Thymus (tissue), 11 donors: ENCODE data around the gene BEX3. TPM values are rescaled to one million over a fixed set of nuclear protein-coding genes. Genes with fewer than 3 reads are reported as not detected.
A peak's percentile ranks its signal among the peaks of the same experiment; 100 is the strongest.
"Not testable (repeated sequence)": the region's sequence is repeated elsewhere in the genome, so short reads cannot be mapped to it uniquely, and the experiment has no call there.

Experiments used
- DNase-seq, 9 donors: peaks; one replicate each; pipeline ENCODE4 v3.0.0-alpha.2; 2013; ENCODE audit warnings: low spot score in 9 of 9, low read depth in 6 of 9, missing footprints in 1 of 9
- H3K27ac ChIP-seq, 2 donors: one replicate each; pipeline ENCODE4 v1.5.1; 2013; ENCODE audit warnings: control low read depth in 1 of 2, low read depth in 1 of 2, low read length in 1 of 2, mild to moderate bottlenecking in 1 of 2, moderate library complexity in 1 of 2
- H3K27me3 ChIP-seq, 2 donors: one replicate each; pipeline ENCODE4 v1.5.1; 2013; ENCODE audit warnings: low read length in 1 of 2; ENCODE audit not compliant: control insufficient read depth in 2 of 2, insufficient read depth in 1 of 2
- H3K36me3 ChIP-seq, 2 donors: one replicate each; pipeline ENCODE4 v1.5.1; 2013; ENCODE audit warnings: low read length in 1 of 2, mild to moderate bottlenecking in 1 of 2, moderate library complexity in 1 of 2; ENCODE audit not compliant: control insufficient read depth in 2 of 2, insufficient read depth in 2 of 2
- H3K4me1 ChIP-seq, 2 donors: one replicate each; pipeline ENCODE4 v1.5.1; 2013; ENCODE audit warnings: low read length in 2 of 2; ENCODE audit not compliant: control insufficient read depth in 2 of 2, insufficient read depth in 2 of 2
- H3K4me3 ChIP-seq, 2 donors: one replicate each; pipeline ENCODE4 v1.5.1; 2013; ENCODE audit warnings: low read length in 2 of 2, control low read depth in 1 of 2, mild to moderate bottlenecking in 1 of 2
- H3K9me3 ChIP-seq, 2 donors: one replicate each; pipeline ENCODE4 v1.5.1; 2013; ENCODE audit warnings: low read length in 1 of 2, mild to moderate bottlenecking in 1 of 2; ENCODE audit not compliant: control insufficient read depth in 2 of 2, insufficient read depth in 1 of 2
- whole genome bisulfite sequencing: extraction: QIAGEN DNeasy Blood & Tissue Kit; methylation state at CpG from one replicate; pipeline ENCODE4 v1.1.7; 2013; 5-methylcytosine and 5-hydroxymethylcytosine counted together
- polyA plus RNA-seq: library from polyadenylated mRNA; stranded (reverse); fragments of 200-250 nt; gene quantifications from one replicate; pipeline ENCODE4 v1.2.3, GENCODE V29; 2013
- total RNA-seq: library from RNA; stranded (reverse); fragments of 120-200 nt; gene quantifications from one replicate; pipeline ENCODE4 v1.2.4, GENCODE V29; 2013
- donor health status: healthy.

The BEX3 gene
- total and polyA plus RNA-seq, 2 donors: 126 to 218 TPM

- Histone ChIP-seq H3K4me3 (no peak overlapping the region), H3K9me3 (no peaks in the 10 kb centered on the region), H3K27me3 (no peaks in the 10 kb centered on the region), H3K36me3 (no peaks in the 10 kb centered on the region), H3K27ac (no peak overlapping the region), H3K4me1 (no peaks in the 10 kb centered on the region)
- no peak for DNase-seq
- 99% methylated on average over 2 of the region's 2 CpGs for WGBS
Observed at GRCh38 chrX:103363046-103363445, 13.3 kb upstream of the BEX3 start.

DNA sequence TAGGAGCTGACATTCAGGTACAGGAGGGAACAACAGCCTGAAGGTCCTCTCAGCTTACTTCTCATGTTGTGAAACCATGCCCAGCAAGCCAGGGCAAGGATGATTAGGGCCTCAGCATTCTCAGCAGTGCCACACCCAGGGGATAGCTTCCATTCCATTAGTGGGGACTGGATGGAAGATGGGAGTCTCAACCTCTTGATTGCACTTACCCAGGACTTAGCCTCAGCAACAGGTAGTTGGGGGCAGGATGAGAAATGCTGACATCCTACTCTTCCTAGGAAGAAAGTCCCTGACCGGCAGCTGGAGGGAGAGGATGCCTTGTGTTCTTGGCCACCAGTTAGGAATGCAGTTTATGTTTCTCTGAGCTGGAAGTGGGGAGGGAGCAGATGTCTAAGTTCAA, 8.8 kb upstream of the BEX3 start:
- no peak for DNase-seq
- Histone ChIP-seq H3K4me3 (no peak overlapping the region), H3K27me3 (no peaks in the 10 kb centered on the region), H3K4me1 (no peaks in the 10 kb centered on the region), H3K9me3 (no peaks in the 10 kb centered on the region), H3K27ac (no peak overlapping the region), H3K36me3 (no peaks in the 10 kb centered on the region)
- 95% methylated on average over 1 of the region's 1 CpG for WGBS

DNA sequence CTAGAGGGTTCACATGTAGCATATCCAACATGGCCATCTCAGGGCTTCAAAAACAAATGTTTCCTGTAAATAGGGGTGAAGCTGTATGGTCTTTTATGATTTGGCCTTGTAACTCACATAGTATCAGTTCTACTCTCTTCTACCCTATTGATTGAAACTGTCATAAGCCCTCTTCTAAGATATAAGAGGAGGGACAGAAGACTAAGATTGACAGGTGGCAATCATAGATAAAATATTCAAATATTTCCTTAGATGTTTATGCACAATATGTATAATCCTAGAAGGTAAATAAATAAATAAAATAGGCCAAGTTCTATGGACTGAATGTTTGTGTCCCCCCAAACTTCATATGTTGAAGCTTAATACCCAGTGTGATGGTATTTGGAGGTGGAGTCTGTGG, 6.9 kb upstream of the BEX3 start:
- Histone ChIP-seq H3K4me1 (no peaks in the 10 kb centered on the region), H3K36me3 (no peaks in the 10 kb centered on the region), H3K27ac (no peak overlapping the region), H3K9me3 (no peaks in the 10 kb centered on the region), H3K4me3 (no peak overlapping the region), H3K27me3 (no peaks in the 10 kb centered on the region)
- DNase-seq: no peak

- H3K9me3 ChIP-seq: no peaks in the 10 kb centered on the region
- H3K27me3 ChIP-seq: no peaks in the 10 kb centered on the region
- 96% methylated on average over 2 of the region's 2 CpGs for WGBS
- peaks cover 3 to 5% of the 10 kb centered on the region in 2 donors for H3K4me1 ChIP-seq
- H3K36me3 ChIP-seq: no peaks in the 10 kb centered on the region
- H3K4me3 ChIP-seq: no peak overlapping the region
- DNase-seq: no peak
- H3K27ac ChIP-seq: no peak overlapping the region
Observed at GRCh38 chrX:103372886-103373285, 3.5 kb upstream of the BEX3 start.

DNA sequence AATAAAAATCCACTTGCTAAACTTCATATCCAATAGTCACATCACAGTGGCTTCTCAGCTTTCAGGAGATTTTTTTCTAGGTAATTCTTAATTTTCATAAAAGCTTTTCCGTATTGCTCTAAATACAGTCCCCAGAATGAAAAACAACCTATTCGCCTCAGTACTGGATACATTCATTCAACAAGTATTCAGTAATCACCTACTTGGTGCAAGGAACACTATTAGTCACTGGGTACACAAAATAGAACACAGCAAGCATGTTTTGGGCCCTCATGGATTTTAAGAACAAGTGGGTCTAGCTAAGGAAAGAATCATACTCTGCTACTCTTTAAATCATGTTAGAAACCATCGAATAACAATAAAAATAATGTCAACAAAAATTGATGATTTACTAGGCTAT, 2.8 kb upstream of the BEX3 start:
- H3K9me3 ChIP-seq: no peaks in the 10 kb centered on the region
- WGBS: 95% methylated on average over 3 of the region's 3 CpGs
- H3K4me1 ChIP-seq: peaks cover 3 to 5% of the 10 kb centered on the region in 2 donors
- no peaks in the 10 kb centered on the region for H3K36me3 ChIP-seq
- H3K27me3 ChIP-seq: no peaks in the 10 kb centered on the region
- no peak overlapping the region for H3K27ac ChIP-seq
- no peak for DNase-seq
- no peak overlapping the region for H3K4me3 ChIP-seq

DNA sequence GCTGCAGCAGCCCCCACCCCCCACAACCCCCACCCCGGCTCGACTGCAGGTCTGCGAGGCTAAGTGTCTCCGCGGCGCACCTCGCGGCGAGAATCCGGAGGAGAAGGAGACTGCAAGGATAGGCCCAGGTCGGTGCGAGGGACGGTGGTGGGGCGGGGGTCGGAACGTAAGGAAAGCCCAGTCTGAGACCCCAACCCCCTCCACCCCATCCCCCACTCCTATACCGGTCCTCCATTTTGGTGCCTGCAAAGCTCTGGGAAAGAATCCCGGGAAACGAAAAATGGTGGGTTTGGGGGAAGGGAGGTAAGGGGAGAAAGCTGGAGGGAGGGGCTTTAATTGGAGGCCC, 614 bp downstream of the BEX3 start:
- Histone ChIP-seq H3K4me3 (peak overlapping the region; percentile 66 to 68), H3K27ac (peak overlapping the region in 1 of 2 donors; percentile 15), H3K36me3 (no peaks in the 10 kb centered on the region), H3K9me3 (no peaks in the 10 kb centered on the region), H3K4me1 (peaks cover 3 to 5% of the 10 kb centered on the region in 2 donors), H3K27me3 (no peaks in the 10 kb centered on the region)
- DNase-seq: peak in 2 of 9 donors; percentile 9 to 22
- under 1% methylated on average over 18 of the region's 19 CpGs for WGBS

DNA sequence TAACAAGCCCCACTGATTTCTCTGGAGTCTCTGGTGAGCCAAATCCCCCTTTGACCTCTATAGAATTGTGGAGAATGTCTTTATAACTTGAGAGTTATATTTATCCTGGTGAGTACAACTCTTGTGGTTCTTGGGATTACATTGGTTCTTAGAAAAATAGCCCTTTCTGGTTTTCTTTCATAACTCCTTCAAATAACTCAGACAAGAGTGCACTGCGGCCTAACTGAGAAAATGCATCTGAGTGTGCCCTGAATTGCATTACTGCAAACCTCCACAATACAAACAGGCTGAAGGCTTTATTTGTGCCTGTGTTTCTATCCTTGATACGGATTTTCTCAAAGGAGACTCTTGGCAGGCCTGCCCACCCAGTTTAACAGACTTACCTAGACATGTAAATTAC, 2.7 kb downstream of the BEX3 start:
- no peak overlapping the region for H3K4me3 ChIP-seq
- WGBS: 97% methylated on average over 2 of the region's 2 CpGs
- no peaks in the 10 kb centered on the region for H3K36me3 ChIP-seq
- DNase-seq: no peak
- peaks cover 3 to 5% of the 10 kb centered on the region in 2 donors for H3K4me1 ChIP-seq
- no peak overlapping the region for H3K27ac ChIP-seq
- no peaks in the 10 kb centered on the region for H3K27me3 ChIP-seq
- H3K9me3 ChIP-seq: no peaks in the 10 kb centered on the region

DNA sequence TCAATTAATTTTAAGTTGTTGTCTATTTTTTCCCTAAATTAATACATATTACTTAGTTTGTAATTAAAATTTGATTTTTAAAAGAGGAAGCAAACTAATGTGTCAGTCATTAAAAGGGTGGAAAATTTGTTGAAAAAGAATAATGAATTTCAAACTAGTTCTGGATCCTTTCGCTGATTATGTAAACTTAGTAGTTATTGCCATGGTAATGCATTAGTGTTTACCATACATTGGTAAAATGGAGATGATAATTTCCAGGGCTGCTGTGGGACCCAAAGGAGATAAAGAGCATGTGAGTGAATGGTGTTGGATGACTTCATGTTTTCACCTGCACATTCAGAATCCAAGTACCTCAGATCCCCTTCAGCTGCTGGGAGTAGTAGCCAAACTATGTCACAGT, 6.5 kb downstream of the BEX3 start:
- Histone ChIP-seq H3K4me1 (no peaks in the 10 kb centered on the region), H3K27ac (no peak overlapping the region), H3K36me3 (no peaks in the 10 kb centered on the region), H3K27me3 (no peaks in the 10 kb centered on the region), H3K4me3 (no peak overlapping the region), H3K9me3 (no peaks in the 10 kb centered on the region)
- no peak for DNase-seq
- 93% methylated on average over 1 of the region's 1 CpG for WGBS

DNA sequence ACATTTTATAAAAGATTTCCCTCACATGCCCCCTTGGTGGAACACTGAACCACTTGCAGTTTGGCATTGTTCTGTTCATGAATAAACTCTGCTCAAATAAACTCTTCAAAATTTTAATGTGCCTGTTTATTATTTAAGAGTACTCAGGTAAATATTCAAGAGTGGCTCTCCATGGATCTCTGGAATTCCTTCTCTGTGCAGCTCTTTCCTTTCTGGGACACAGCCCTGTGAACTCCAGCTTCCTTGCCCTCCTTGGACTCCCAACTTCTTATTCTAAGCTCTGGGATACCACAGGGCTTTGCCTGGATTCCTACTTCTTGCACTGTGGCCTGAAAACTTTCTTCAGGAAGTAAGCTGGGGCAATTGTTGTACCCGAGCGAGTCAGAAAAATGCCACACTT, 8.3 kb downstream of the BEX3 start:
- Histone ChIP-seq H3K4me1 (no peaks in the 10 kb centered on the region), H3K27ac (no peak overlapping the region), H3K36me3 (no peaks in the 10 kb centered on the region), H3K4me3 (no peak overlapping the region), H3K9me3 (no peaks in the 10 kb centered on the region), H3K27me3 (no peaks in the 10 kb centered on the region)
- DNase-seq: no peak
- 88% methylated on average over 2 of the region's 2 CpGs for WGBS

GRCh38 chrX:103385283-103385830, 9.0 kb downstream of the BEX3 start:
- not testable (repeated sequence) for H3K4me3 ChIP-seq, DNase-seq, H3K4me1 ChIP-seq, H3K36me3 ChIP-seq, H3K27ac ChIP-seq, H3K9me3 ChIP-seq, H3K27me3 ChIP-seq
- WGBS: 95% methylated on average over 5 of the region's 5 CpGs
